Caco-2 (cell line): ENCODE results near the gene XKRX. TPM values are rescaled to one million over a fixed set of nuclear protein-coding genes. Genes with fewer than 3 reads are reported as not detected.

ENCODE experiments used
- BruUV-seq: library from RNA; stranded (reverse); fragments of 400-500 nt; replicated peaks from 2 replicates; lab custom pipeline; 2021; lab: Mats Ljungman, UMichigan
- CTCF ChIA-PET: fragments of 300-600 bp; sonication (Branson Sonifier 250); formaldehyde crosslinking; loops from one replicate; lab custom pipeline; 2022; ENCODE audit warnings: antibody characterized with exemption; lab: Charles Lee
- POLR2A ChIA-PET: fragments of 300-600 bp; sonication (Branson Sonifier 250); formaldehyde crosslinking; loops from one replicate; lab custom pipeline; 2022; ENCODE audit warnings: antibody characterized with exemption; lab: Charles Lee
- DNase-seq, 2 experiments: peaks; one replicate each; pipeline versions ENCODE4 v3.0.0 to v3.0.0-alpha.2; 2020 to 2022
- H3K27me3 ChIP-seq: replicated peaks from 2 replicates; pipeline ENCODE4 v1.6.0; 2011; ENCODE audit warnings: low read length; ENCODE audit not compliant: control insufficient read depth, insufficient read depth
- H3K36me3 ChIP-seq: 2 replicates; pipeline ENCODE4 v1.5.1; 2011; ENCODE audit warnings: low read length; ENCODE audit not compliant: control insufficient read depth, insufficient read depth
- H3K4me1 ChIP-seq: fragments of 250-450 bp; sonication (Bioruptor Pico); 2 replicates; pipeline ENCODE4 v1.5.1; 2020; ENCODE audit warnings: mild to moderate bottlenecking
- H3K4me3 ChIP-seq: 2 replicates; pipeline ENCODE4 v1.5.1; 2011; ENCODE audit warnings: low read depth, mild to moderate bottlenecking, control low read depth, low read length
- H3K9me3 ChIP-seq: fragments of 250-450 bp; sonication (Bioruptor Pico); 2 replicates; pipeline ENCODE4 v1.5.1; 2020; ENCODE audit warnings: mild to moderate bottlenecking, moderate library complexity
- H3K27ac Mint-ChIP-seq: one replicate; pipeline ENCODE4 v1.8.0; 2022; ENCODE audit warnings: mixed read lengths; ENCODE audit not compliant: unreplicated experiment
- H3K27me3 Mint-ChIP-seq: one replicate; pipeline ENCODE4 v1.8.0; 2022; ENCODE audit warnings: mixed read lengths; ENCODE audit not compliant: insufficient read depth, unreplicated experiment
- H3K36me3 Mint-ChIP-seq: one replicate; pipeline ENCODE4 v1.8.0; 2022; ENCODE audit warnings: mild to moderate bottlenecking, mixed read lengths; ENCODE audit not compliant: insufficient read depth, unreplicated experiment
- H3K4me1 Mint-ChIP-seq: one replicate; pipeline ENCODE4 v1.8.0; 2022; ENCODE audit warnings: low read depth, mixed read lengths; ENCODE audit not compliant: unreplicated experiment
- H3K4me3 Mint-ChIP-seq: one replicate; pipeline ENCODE4 v1.8.0; 2022; ENCODE audit warnings: mild to moderate bottlenecking, moderate library complexity, mixed read lengths; ENCODE audit not compliant: unreplicated experiment
- H3K9me3 Mint-ChIP-seq: one replicate; pipeline ENCODE4 v1.8.0; 2022; ENCODE audit warnings: mixed read lengths; ENCODE audit not compliant: unreplicated experiment
- CTCF ChIP-seq, 2 experiments: fragments of 200-600 bp in 1 of 2; IDR thresholded peaks; 1 replicate in 1 of 2; 2 replicates in 1 of 2; pipeline versions ENCODE4 v1.5.1 to v1.8.0; 2011 to 2022; ENCODE audit warnings: antibody characterized with exemption in 1 of 2, control low read depth in 1 of 2, inconsistent platforms in 1 of 2, low read depth in 1 of 2, low read length in 1 of 2, mild to moderate bottlenecking in 1 of 2, moderate library complexity in 1 of 2; ENCODE audit not compliant: insufficient read depth in 1 of 2, severe bottlenecking in 1 of 2, unreplicated experiment in 1 of 2
- intact Hi-C: fragments of 100-400 bp; cut with micrococcal nuclease; formaldehyde crosslinking; loops from one replicate; pipeline ENCODE4 v1.10.0; 2022; ENCODE audit not compliant: unreplicated experiment
- total RNA-seq: library from RNA; stranded (reverse); gene quantifications from 2 replicates; pipeline ENCODE4 v1.2.3, GENCODE V29; 2022

XKRX gene
- total RNA-seq, 1 experiment from 2014 or later: 29.7 TPM

DNA sequence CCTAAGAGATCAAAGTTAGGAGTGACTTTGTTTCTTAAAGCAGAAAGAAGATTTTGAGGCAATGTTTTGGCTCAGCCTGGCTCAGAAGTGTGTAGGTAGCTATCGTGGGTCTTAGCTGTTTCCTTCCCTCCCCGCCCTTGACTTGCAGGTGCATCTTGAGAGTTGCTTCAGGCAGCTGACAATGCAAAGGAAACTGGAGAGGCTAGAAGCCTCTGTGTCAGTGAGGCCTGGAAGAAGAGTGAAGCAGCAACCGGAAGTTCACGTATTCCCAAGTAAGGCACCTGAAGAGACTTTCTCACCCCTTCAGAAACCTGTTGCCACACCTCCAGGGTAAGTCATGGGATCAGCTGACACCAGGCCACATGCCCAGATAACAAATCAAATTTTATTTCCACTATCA, 10.6 kb upstream of the XKRX start:
- H3K9me3 Mint-ChIP-seq: no peaks in the 10 kb centered on the region
- H3K36me3 Mint-ChIP-seq: no peaks in the 10 kb centered on the region
- no peak for TF ChIP-seq CTCF (IDR thresholded peaks at IDR 0.05; ENCODE audit: insufficient read depth in 1 of 2, low read depth in 1 of 2, low read length in 1 of 2, severe bottlenecking in 1 of 2, unreplicated experiment in 1 of 2)
- no peaks in the 10 kb centered on the region for H3K4me1 ChIP-seq
- intact Hi-C loops: no loop called here
- ChIA-PET POLR2A (no interaction called here), CTCF (no interaction called here)
- H3K36me3 ChIP-seq: no peaks in the 10 kb centered on the region
- no peaks in the 10 kb centered on the region for H3K27me3 Mint-ChIP-seq
- BruUV-seq: no TSS peak
- no peaks in the 10 kb centered on the region for H3K27me3 ChIP-seq
- DNase-seq: no peak
- H3K4me1 Mint-ChIP-seq: no peaks in the 10 kb centered on the region
- H3K4me3 Mint-ChIP-seq: no peak overlapping the region
- H3K4me3 ChIP-seq: no peak overlapping the region
- no peaks in the 10 kb centered on the region for H3K9me3 ChIP-seq
- H3K27ac Mint-ChIP-seq: no peak overlapping the region

- no peak for DNase-seq
- H3K4me3 ChIP-seq: no peak overlapping the region
- no peaks in the 10 kb centered on the region for H3K27me3 Mint-ChIP-seq
- no peaks in the 10 kb centered on the region for H3K4me1 ChIP-seq
- no peak overlapping the region for H3K27ac Mint-ChIP-seq
- no peaks in the 10 kb centered on the region for H3K36me3 ChIP-seq
- H3K4me1 Mint-ChIP-seq: no peaks in the 10 kb centered on the region
- ChIA-PET POLR2A (no interaction called here), CTCF (no interaction called here)
- no peak overlapping the region for H3K4me3 Mint-ChIP-seq
- TF ChIP-seq CTCF (IDR thresholded peaks at IDR 0.05; ENCODE audit: insufficient read depth in 1 of 2, low read depth in 1 of 2, low read length in 1 of 2, severe bottlenecking in 1 of 2, unreplicated experiment in 1 of 2): no peak
- no peaks in the 10 kb centered on the region for H3K9me3 ChIP-seq
- intact Hi-C loops: no loop called here
- H3K9me3 Mint-ChIP-seq: peaks cover 15% of the 10 kb centered on the region
- BruUV-seq: no TSS peak
- H3K36me3 Mint-ChIP-seq: peaks cover 5% of the 10 kb centered on the region
- H3K27me3 ChIP-seq: no peaks in the 10 kb centered on the region
Measured at GRCh38 chrX:100935767-100936166, 7.0 kb upstream of the XKRX start.

DNA sequence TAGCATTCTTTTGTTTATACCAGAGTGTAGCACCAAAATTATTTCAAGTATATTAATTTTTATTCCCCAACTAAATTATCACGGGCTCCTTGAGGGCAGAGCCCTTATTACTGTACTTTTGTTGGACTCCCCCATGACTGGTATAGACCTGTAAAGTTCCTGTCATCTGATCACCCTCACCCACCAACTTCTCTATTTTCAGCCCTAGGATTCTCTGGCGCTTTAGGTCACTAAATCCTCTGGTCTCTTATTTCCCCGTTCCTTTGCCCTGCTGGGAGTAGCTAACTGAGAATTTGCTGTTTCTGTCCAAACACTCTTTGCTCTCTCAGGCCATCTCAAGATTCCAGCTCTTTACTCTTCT, 3.2 kb upstream of the XKRX start:
- no peak overlapping the region for H3K4me3 ChIP-seq
- Mint-ChIP-seq H3K27me3 (no peaks in the 10 kb centered on the region), H3K9me3 (peaks cover 15% of the 10 kb centered on the region), H3K27ac (no peak overlapping the region), H3K4me3 (no peak overlapping the region), H3K36me3 (peaks cover 5% of the 10 kb centered on the region), H3K4me1 (no peaks in the 10 kb centered on the region)
- H3K36me3 ChIP-seq: no peaks in the 10 kb centered on the region
- no peaks in the 10 kb centered on the region for H3K9me3 ChIP-seq
- no TSS peak for BruUV-seq
- H3K27me3 ChIP-seq: no peaks in the 10 kb centered on the region
- TF ChIP-seq CTCF (IDR thresholded peaks at IDR 0.05; ENCODE audit: insufficient read depth in 1 of 2, low read depth in 1 of 2, low read length in 1 of 2, severe bottlenecking in 1 of 2, unreplicated experiment in 1 of 2): no peak
- CTCF ChIA-PET: no interaction called here
- intact Hi-C loops: no loop called here
- POLR2A ChIA-PET: no interaction called here
- H3K4me1 ChIP-seq: no peaks in the 10 kb centered on the region
- DNase-seq: no peak
